ENCODE measurements around the gene SDR42E1. TPM values are rescaled to one million over a fixed set of nuclear protein-coding genes. Genes with fewer than 3 reads are reported as not detected.

SDR42E1 gene
- total and polyA plus RNA-seq, 2 of the 4 experiments (the other 2 are of a cell fraction): 0.44 to 0.72 TPM

- POLR2A ChIA-PET (ENCODE audit: unreplicated experiment): no interaction called here
Observed at GRCh38 chr16:81971853-81972252, 39.4 kb downstream of the SDR42E1 start.

More at GRCh38 chr16:81971853-81972252, 39.4 kb downstream of the SDR42E1 start:
- Histone ChIP-seq H2BK120ac (ENCODE audit: low read depth, low read length) (no peak overlapping the region), H2BK20ac (ENCODE audit: low read depth, low read length) (no peak overlapping the region), H3K18ac (ENCODE audit: low read depth, low read length) (no peak overlapping the region), H4K5ac (ENCODE audit: low read depth, low read length) (no peak overlapping the region), H3K79me1 (ENCODE audit: low read depth in 1 of 2, low read length in 2 of 2) (no peaks in the 10 kb centered on the region), H3K9me1 (ENCODE audit: insufficient read depth, low read length) (no peaks in the 10 kb centered on the region), H4K91ac (ENCODE audit: insufficient read depth, low read depth, low read length) (no peak overlapping the region), H2AK9ac (replicated peaks; ENCODE audit: low read depth, low read length, poor library complexity) (no peak overlapping the region), H3K27me3 (ENCODE audit: control insufficient read depth, insufficient read depth, low read length) (no peaks in the 10 kb centered on the region), H3K56ac (ENCODE audit: extremely low read depth, insufficient read depth, low read length) (no peak overlapping the region), H2AFZ (replicated peaks; ENCODE audit: low read length, poor library complexity) (no peak overlapping the region), H3K23ac (ENCODE audit: low read depth, low read length) (no peak overlapping the region), H4K20me1 (ENCODE audit: insufficient read depth, low read length) (no peaks in the 10 kb centered on the region), H3K9ac (ENCODE audit: low read depth, low read length) (no peak overlapping the region), H3K27ac (ENCODE audit: insufficient read depth, low read length) (no peak overlapping the region), H2BK5ac (ENCODE audit: low read depth, low read length, poor library complexity, severe bottlenecking) (no peak overlapping the region), H2AK5ac (ENCODE audit: low read depth, low read length) (no peak overlapping the region), H3K4me2 (ENCODE audit: low read depth, low read length) (no peak overlapping the region), H4K8ac (ENCODE audit: low read depth in 2 of 2, low read length in 2 of 2) (no peak overlapping the region), H3K14ac (replicated peaks; ENCODE audit: low read depth, low read length) (no peak overlapping the region), H3K9me3 (ENCODE audit: control insufficient read depth, insufficient read depth, low read length) (peaks cover 3% of the 10 kb centered on the region; the same call in 1 of the 2 replicates), H3K4me3 (ENCODE audit: insufficient read depth, low read depth, low read length) (no peak overlapping the region), H2BK15ac (ENCODE audit: low read depth, low read length) (no peak overlapping the region), H3K4me1 (ENCODE audit: control insufficient read depth, insufficient read depth, low read length) (no peaks in the 10 kb centered on the region), H3K4ac (ENCODE audit: low read depth, low read length) (no peak overlapping the region), H3K36me3 (ENCODE audit: control insufficient read depth, insufficient read depth, low read length) (no peaks in the 10 kb centered on the region)
- no TSS peak for BruUV-seq (replicated peaks)
- DNase-seq: no peak
- in situ Hi-C loops (cut with MboI; ENCODE audit: low sequenced_read_pairs): no loop called here
- intact Hi-C loops (cut with micrococcal nuclease): no loop called here
- ATAC-seq (ENCODE audit: low read depth): no peak
- CTCF ChIA-PET: no interaction called here
- TF ChIP-seq MAZ (IDR thresholded peaks at IDR 0.05; ENCODE audit: borderline replicate concordance, low read depth, low read length): no peak
- TF ChIP-seq USF2 (IDR thresholded peaks at IDR 0.05; ENCODE audit: low read depth, low read length): no peak
- no peak for TF ChIP-seq CTCF (conservative IDR thresholded peaks at IDR 0.05; ENCODE audit: low read depth, low read length)
- no peak for TF ChIP-seq POLR2A (IDR thresholded peaks at IDR 0.05; ENCODE audit: low read depth, low read length)
- no peak for TF ChIP-seq CHD1 (IDR thresholded peaks at IDR 0.05; ENCODE audit: low read depth, low read length)
- no peak for TF ChIP-seq RFX5 (IDR thresholded peaks at IDR 0.05; ENCODE audit: low read depth, low read length)
- TF ChIP-seq NFE2L2 (IDR thresholded peaks at IDR 0.05; ENCODE audit: low read depth, low read length): no peak
- TF ChIP-seq ELK1 (IDR thresholded peaks at IDR 0.05; ENCODE audit: borderline replicate concordance, low read depth, low read length): no peak
- no peak for TF ChIP-seq MXI1 (IDR thresholded peaks at IDR 0.05; ENCODE audit: borderline replicate concordance, low read depth, low read length)
- TF ChIP-seq MAFK (IDR thresholded peaks at IDR 0.05; ENCODE audit: low read depth, low read length): no peak
- TF ChIP-seq CEBPB (IDR thresholded peaks at IDR 0.05; ENCODE audit: low read depth, low read length): no peak
- dilution Hi-C loops (cut with HindIII; ENCODE audit: low sequenced_read_pairs, unreplicated experiment): no loop called here
- no CpG with 5 or more reads among the region's 1 CpG for WGBS, 2 experiments (ENCODE audit: extremely low coverage in 2 of 2, insufficient read length in 1 of 2)
